OCI-LY7 (cell line): Measurements from ENCODE around the gene ZFP14.
"Not testable (repeated sequence)": the region's sequence is repeated elsewhere in the genome, so short reads cannot be mapped to it uniquely, and the experiment has no call there.

ENCODE experiments used
- CTCF ChIP-seq: fragments of 200-600 bp; sonication (generic); conservative IDR thresholded peaks from 2 replicates; pipeline ENCODE4 v1.5.1; 2014; ENCODE audit warnings: mild to moderate bottlenecking, antibody characterized with exemption, low read length, moderate library complexity, mixed read lengths
- EZH2phosphoT487 ChIP-seq: fragments of 200-600 bp; sonication (generic); IDR thresholded peaks from 2 replicates; pipeline ENCODE4 v1.6.1; 2018; ENCODE audit warnings: low read depth, borderline replicate concordance, mild to moderate bottlenecking, mixed run types, antibody characterized with exemption, low read length, moderate library complexity, mixed read lengths

GRCh38 chr19:36309309-36309708 is 69.7 kb downstream of the ZFP14 start:
- not testable (repeated sequence) for TF ChIP-seq CTCF, EZH2phosphoT487
